G401.6 (cell line): ENCODE data around the gene TMCC2.
"Not testable (repeated sequence)": the region's sequence is repeated elsewhere in the genome, so short reads cannot be mapped to it uniquely, and the experiment has no call there.

Source experiments
- FAIRE-seq: peaks from 2 replicates; lab custom pipeline; 2012; peaks lifted over from hg19 to GRCh38; lab: Jason Lieb, UNC

The TMCC2 gene

GRCh38 chr1:205280666-205281395 lies 53.1 kb downstream of the TMCC2 start:
- not testable (repeated sequence) for FAIRE-seq

- no peak for FAIRE-seq
Measured at GRCh38 chr1:205283270-205284147, 55.8 kb downstream of the TMCC2 start.

- FAIRE-seq, result no peak
Measured at GRCh38 chr1:205284420-205285144, 56.8 kb downstream of the TMCC2 start.

- FAIRE-seq, result no peak
Measured at GRCh38 chr1:205285381-205286101, 57.8 kb downstream of the TMCC2 start.

DNA sequence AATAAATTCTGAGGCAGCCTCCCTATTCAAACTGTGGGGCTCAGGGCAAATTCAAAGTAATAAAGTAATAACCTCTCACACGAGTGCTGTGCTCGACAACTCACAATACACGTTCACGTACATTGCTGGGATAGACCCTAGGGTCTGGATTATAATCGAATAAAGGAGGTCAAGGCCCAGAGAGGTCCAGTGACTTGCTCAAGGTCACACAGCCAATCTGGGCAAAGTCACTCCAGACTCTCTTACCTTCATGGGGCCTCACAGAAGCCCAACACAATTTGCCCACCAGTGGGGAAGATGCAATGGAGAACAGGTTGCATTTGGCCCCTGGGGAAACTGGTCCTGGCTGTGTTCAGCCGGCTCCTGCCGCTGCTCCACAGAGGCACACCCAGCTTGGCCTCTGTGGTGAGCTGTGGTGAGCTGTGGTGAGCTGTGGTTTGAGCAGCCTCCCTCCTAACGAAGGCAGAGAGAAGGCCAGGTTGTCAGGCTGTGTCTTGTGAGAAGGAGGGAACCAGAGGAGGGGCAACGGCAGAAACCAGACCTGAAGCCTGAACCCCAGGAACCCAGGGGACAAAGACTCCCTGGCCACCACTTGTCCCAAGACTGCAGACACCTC lies 58.7 kb downstream of the TMCC2 start:
- no peak for FAIRE-seq

GRCh38 chr1:205287076-205287475 lies 59.3 kb downstream of the TMCC2 start:
- no peak for FAIRE-seq

- no peak for FAIRE-seq
Measured at GRCh38 chr1:205287767-205288559, 60.2 kb downstream of the TMCC2 start.

DNA sequence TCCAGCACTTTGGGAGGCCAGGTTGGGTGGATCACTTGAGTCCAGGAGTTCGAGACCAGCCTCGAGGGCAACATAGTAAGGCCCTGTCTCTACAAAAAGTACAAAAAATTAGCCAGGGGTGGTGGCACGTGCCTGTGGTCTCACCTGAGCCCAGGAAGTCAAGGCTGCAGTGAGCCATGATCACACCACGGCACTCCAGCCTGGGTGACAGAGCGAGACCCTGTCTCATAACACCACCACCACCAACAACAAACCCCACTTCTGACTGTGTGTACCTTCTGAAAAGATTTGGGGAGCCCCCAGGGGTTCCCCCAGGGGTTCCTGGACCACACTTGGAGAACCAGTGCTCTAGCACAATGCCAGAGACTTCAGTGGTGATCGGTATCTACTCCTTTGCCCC lies 63.9 kb downstream of the TMCC2 start:
- no peak for FAIRE-seq

DNA sequence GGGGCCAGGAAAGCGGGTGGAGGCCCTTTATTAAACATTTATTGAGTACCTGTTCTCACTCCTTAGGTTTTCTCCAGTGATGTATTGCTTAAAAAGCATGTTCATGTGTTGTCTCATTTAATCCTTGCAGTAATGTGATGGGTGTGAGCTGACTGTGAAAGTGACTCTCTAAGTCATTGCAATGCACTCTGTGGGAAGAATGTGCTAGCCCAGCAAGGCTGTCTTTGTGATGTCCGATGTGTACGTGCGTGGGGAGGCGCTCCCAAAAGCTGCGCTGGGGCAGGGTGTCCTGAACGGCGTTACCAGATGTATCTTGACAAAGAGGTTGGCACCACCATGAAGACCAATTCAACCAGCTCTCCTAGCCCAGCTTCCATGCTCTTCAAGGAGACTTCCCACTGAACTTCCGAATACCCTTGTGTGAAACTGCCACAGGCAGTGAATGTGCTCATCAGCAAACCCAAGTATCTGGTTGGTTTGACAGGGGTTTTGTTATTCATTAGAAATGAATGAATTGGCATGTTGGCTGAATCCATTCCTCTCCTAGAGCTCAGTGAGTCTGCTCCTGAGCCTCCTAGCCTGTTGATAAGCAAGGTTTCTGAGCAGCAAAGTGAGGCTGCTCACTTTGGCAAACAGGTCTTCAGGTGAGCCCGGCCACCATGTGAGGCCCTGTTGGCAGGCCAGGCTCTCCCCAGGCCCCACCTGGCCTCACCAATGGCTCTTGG lies 65.8 kb downstream of the TMCC2 start:
- FAIRE-seq, result no peak

DNA sequence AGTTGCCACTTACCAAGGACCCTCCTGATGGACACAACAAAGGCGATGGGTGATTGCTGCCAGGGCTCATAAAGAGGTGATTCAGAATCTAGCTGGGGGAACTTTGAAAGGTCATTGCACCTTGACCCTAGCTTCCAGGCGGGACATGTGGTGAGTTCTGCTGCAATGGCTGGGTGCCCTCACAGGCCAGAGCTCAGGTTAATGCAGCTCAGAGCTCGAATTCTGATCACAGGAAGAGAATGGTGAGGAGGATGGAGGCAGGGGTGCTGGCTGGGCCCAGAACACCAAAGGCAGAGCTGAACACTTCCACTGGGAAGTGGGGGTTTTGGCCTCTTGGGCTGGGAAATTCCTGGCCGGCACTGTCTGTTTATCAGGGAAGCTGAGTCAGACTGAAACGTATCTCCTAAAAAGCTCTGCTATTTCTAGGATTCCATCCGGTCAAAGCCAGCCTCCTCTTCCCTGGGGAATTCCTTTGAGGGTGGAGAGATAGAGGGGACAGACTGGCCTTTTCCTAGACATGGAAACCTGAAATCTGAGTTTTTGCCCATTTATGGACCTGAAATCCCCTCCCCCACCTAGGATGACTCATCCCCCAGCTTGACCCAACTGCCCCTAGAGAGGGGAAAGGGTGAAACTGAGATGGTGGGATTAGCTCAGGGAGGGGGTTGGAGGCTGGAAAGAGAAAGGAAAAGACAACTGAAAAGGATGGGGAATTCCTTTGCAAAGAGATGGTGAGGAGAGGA lies 66.6 kb downstream of the TMCC2 start:
- FAIRE-seq, result peak; percentile 81

DNA sequence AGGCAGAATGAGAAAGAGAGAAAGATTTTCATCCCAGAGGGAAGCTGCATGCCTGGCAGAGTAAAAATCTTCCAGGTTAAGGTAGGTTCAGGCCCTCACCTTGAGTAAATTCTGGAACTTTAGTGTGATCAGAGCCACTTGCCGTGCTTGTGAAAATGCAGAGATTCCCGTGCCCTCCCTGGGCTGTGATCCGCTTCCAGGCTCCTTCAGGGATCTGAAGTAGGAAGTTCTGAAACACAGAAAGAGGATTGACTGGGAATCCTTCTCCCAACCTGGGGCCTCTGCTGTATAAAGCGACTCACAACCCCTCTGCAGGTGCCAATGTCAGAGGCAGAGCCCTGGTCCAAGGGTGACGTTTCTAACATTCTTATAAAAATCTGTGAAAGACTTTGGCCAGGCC lies 67.2 kb downstream of the TMCC2 start:
- FAIRE-seq, result no peak

DNA sequence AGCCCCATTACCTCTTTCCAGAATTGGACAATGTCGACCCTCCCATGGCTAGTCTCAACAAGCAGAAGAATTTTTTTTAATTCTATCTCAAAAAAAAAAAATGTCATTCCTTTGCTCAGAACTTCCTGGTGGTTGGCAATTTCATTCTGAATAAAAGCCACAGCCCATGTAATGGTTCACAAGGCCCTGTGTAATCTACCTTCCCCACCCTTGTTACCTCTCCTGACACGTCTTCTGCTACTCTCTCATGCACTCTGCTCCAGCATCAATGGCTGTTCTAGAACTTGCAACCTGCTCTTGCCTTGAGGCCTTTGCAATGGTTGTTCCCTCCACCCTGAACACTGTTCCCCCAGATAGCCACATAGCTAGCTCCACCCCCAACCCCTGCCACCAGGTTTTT lies 68.4 kb downstream of the TMCC2 start:
- FAIRE-seq, result no peak

DNA sequence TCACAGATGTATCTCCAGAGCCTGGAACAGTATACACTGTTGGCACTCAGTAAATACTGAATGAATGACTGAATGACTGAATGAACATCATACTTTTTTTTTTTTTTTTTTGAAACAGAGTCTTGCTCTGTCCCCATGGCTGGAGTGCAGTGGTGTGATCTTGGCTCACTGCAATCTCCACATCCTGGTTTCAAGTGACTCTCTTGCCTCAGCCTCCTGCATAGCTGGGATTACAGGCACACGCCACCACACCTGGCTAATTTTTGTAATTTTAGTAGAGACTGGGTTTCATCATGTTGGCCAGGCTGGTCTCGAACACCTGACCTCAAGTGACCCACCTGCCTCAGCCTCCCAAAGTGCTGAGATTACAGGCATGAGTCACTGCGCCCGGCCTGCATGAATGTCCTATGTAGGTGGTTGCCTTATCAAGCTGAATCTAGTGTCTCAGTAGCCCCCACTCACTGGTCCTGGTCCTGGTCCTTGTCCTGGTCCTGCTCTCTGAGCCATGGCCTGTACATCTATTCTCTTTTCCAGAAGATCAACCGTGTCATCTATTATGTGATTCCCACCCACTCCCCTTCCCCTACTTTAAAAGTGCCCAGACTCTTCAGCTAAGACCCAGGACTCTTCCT lies 69.9 kb downstream of the TMCC2 start:
- not testable (repeated sequence) for FAIRE-seq

GRCh38 chr1:205298191-205298994 lies 70.6 kb downstream of the TMCC2 start:
- FAIRE-seq, result peak; percentile 95

- no peak for FAIRE-seq
Measured at GRCh38 chr1:205300149-205300548, 72.4 kb downstream of the TMCC2 start.

- no peak for FAIRE-seq
Measured at GRCh38 chr1:205301205-205301821, 73.6 kb downstream of the TMCC2 start.

GRCh38 chr1:205301842-205302588 lies 74.3 kb downstream of the TMCC2 start:
- peak; percentile 91 for FAIRE-seq
